Liver (tissue), 9 donors: ENCODE results near the gene VAMP1. TPM values are rescaled to one million over a fixed set of nuclear protein-coding genes. Genes with fewer than 3 reads are reported as not detected.
A peak's percentile ranks its signal among the peaks of the same experiment; 100 is the strongest.

Experiments used
- DNase-seq: peaks from one replicate; pipeline ENCODE4 v3.0.0-alpha.2; 2017; ENCODE audit warnings: low spot score
- H3K27ac ChIP-seq, 2 donors: one replicate each; pipeline ENCODE4 v1.7.0; 2013; ENCODE audit warnings: inconsistent platforms in 2 of 2, low read length in 2 of 2, control low read depth in 1 of 2, low read depth in 1 of 2, mild to moderate bottlenecking in 1 of 2
- H3K27me3 ChIP-seq, 4 donors: one replicate each; pipeline versions ENCODE4 v1.6.1 to v1.7.0; 2013; ENCODE audit warnings: low read length in 3 of 4, inconsistent platforms in 1 of 4, mild to moderate bottlenecking in 1 of 4, moderate library complexity in 1 of 4; ENCODE audit not compliant: control insufficient read depth in 4 of 4, insufficient read depth in 4 of 4
- H3K36me3 ChIP-seq, 4 donors: one replicate each; pipeline versions ENCODE4 v1.6.1 to v1.7.0; 2013; ENCODE audit warnings: low read length in 3 of 4, mild to moderate bottlenecking in 3 of 4, low read depth in 1 of 4, moderate library complexity in 1 of 4; ENCODE audit not compliant: control insufficient read depth in 4 of 4, insufficient read depth in 3 of 4
- H3K4me1 ChIP-seq, 4 donors: one replicate each; pipeline versions ENCODE4 v1.6.1 to v1.7.0; 2013; ENCODE audit warnings: low read length in 3 of 4, mild to moderate bottlenecking in 3 of 4, moderate library complexity in 1 of 4; ENCODE audit not compliant: control insufficient read depth in 4 of 4, insufficient read depth in 4 of 4
- H3K4me3 ChIP-seq, 3 donors: one replicate each; pipeline versions ENCODE4 v1.6.1 to v1.7.0; 2013; ENCODE audit warnings: low read length in 3 of 3, control low read depth in 1 of 3, low read depth in 1 of 3, mild to moderate bottlenecking in 1 of 3
- H3K9ac ChIP-seq, 2 donors: one replicate each; pipeline ENCODE4 v1.7.0; 2013; ENCODE audit warnings: low read length in 2 of 2, mild to moderate bottlenecking in 2 of 2, moderate library complexity in 2 of 2, control low read depth in 1 of 2, low read depth in 1 of 2
- H3K9me3 ChIP-seq, 4 donors: one replicate each; pipeline versions ENCODE4 v1.6.1 to v1.7.0; 2013; ENCODE audit warnings: low read length in 3 of 4; ENCODE audit not compliant: control insufficient read depth in 4 of 4
- EGR1 ChIP-seq, 2 donors: IDR thresholded peaks; 2 replicates each; pipeline ENCODE4 v1.6.1; 2016 to 2018; ENCODE audit warnings: antibody characterized with exemption in 2 of 2, low read depth in 2 of 2
- FOXA1 ChIP-seq: IDR thresholded peaks from 2 replicates; pipeline ENCODE4 v1.6.1; 2016; ENCODE audit warnings: antibody characterized with exemption
- FOXA2 ChIP-seq: IDR thresholded peaks from 2 replicates; pipeline ENCODE4 v1.6.1; 2016; ENCODE audit warnings: antibody characterized with exemption
- GABPA ChIP-seq, 2 donors: IDR thresholded peaks in 1 of 2; conservative IDR thresholded peaks in 1 of 2; 2 replicates each; pipeline ENCODE4 v1.6.1; 2016; ENCODE audit warnings: antibody characterized with exemption in 2 of 2, mild to moderate bottlenecking in 1 of 2, moderate library complexity in 1 of 2
- HNF4A ChIP-seq, 2 donors: conservative IDR thresholded peaks; 2 replicates each; pipeline ENCODE4 v1.6.1; 2016; ENCODE audit warnings: antibody characterized with exemption in 2 of 2, mild to moderate bottlenecking in 2 of 2
- RAD21 ChIP-seq, 2 donors: IDR thresholded peaks; 2 replicates each; pipeline ENCODE4 v1.6.1; 2016; ENCODE audit warnings: antibody characterized with exemption in 2 of 2, mild to moderate bottlenecking in 2 of 2
- RXRA ChIP-seq, 2 donors: IDR thresholded peaks; 2 replicates each; pipeline ENCODE4 v1.6.1; 2017 to 2018; ENCODE audit warnings: antibody characterized with exemption in 2 of 2, mild to moderate bottlenecking in 1 of 2
- SP1 ChIP-seq: IDR thresholded peaks from 2 replicates; pipeline ENCODE4 v1.6.1; 2018; ENCODE audit warnings: antibody characterized with exemption, mild to moderate bottlenecking
- YY1 ChIP-seq: IDR thresholded peaks from 2 replicates; pipeline ENCODE4 v1.6.1; 2016; ENCODE audit warnings: antibody characterized with exemption, mild to moderate bottlenecking
- WGBS: extraction: QIAGEN DNeasy Blood & Tissue Kit; methylation state at CpG from one replicate; pipeline ENCODE4 v1.1.7; 2013; 5-methylcytosine and 5-hydroxymethylcytosine counted together
- polyA plus RNA-seq, 2 donors: library from polyadenylated mRNA; stranded (reverse) in 1 of 2; unstranded in 1 of 2; fragments of 200-250 nt in 1 of 2; fragments of >200 nt in 1 of 2; fragmentation: Nextera tagmentation in 1 of 2; extraction: Ambion mirVana in 1 of 2; gene quantifications; one replicate each; pipeline versions ENCODE4 v1.2.1 to v1.2.3, GENCODE V29; 2013 to 2015
- total RNA-seq, 2 donors: library from RNA; depleted of rRNA; stranded (reverse); fragments of >200 nt; gene quantifications; one replicate each; pipeline ENCODE4 v1.2.3, GENCODE V29; 2014
- TF ChIP-seq, protein P1 (sequence below): IDR thresholded peaks from 2 replicates; pipeline ENCODE4 v1.6.1; 2016; ENCODE audit warnings: antibody characterized with exemption, mild to moderate bottlenecking
- TF ChIP-seq, protein P2 (sequence below): IDR thresholded peaks from 2 replicates; pipeline ENCODE4 v1.6.1; 2016; ENCODE audit warnings: antibody characterized with exemption
- TF ChIP-seq, protein P3 (sequence below): IDR thresholded peaks from 2 replicates; pipeline ENCODE4 v1.6.1; 2016; ENCODE audit warnings: antibody characterized with exemption
- TF ChIP-seq, protein P4 (sequence below): fragments of 150-350 bp; IDR thresholded peaks from 2 replicates; pipeline ENCODE4 v1.5.1; 2017; ENCODE audit warnings: improper control_type of control experiment, low read depth, low read length; ENCODE audit not compliant: missing input control
- donor health status: healthy.
- donor health status: healthy.
- donor health status: healthy.
- donor health status: healthy.
- donor health status: healthy.

The VAMP1 gene
- total and polyA plus RNA-seq, 4 donors, result 2.4 to 6.4 (median 5.0) TPM

DNA sequence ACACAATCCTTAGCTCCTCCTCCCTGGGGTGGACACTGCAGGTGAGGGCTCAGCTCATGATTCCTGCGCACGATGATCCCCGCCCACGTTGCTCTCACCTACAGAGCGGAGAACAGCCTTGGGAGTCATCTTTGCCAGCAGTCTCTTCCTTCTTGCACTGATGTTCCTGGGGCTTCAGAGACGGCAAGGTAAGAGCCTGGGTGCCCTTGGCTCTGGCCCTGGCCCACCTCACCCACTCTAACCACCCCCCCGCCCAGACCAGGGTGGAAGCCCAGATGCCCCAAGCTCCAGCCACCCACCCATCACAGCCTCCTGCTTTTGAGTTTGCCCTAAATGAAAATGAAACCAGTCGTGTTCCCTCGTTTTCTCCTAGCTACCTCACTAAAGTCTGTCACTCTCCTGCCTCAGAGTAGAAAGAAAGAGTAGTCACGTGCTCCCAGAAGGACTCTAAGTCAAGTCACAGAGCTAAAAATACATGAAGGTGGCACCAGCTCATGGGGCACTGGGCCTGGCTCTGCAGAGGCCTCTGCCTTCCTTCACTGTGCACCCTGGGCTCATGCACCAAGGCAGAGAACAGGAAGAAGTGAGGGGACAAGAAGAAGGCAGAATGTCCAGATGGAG is 9.6 kb downstream of the VAMP1 start:
- Histone ChIP-seq H3K27ac (peak overlapping the region; percentile 4 to 55), H3K36me3 (peaks cover 10 to 72% (median 62%) of the 10 kb centered on the region in 4 donors), H3K27me3 (no peaks in the 10 kb centered on the region), H3K4me3 (no peak overlapping the region), H3K9ac (no peak overlapping the region), H3K4me1 (peaks cover 0 to 2% (median 0%) of the 10 kb centered on the region in 4 donors), H3K9me3 (no peaks in the 10 kb centered on the region)
- TF ChIP-seq FOXA1 (no peak), GABPA (IDR thresholded peaks at IDR 0.05 in 1 of 2, conservative IDR thresholded peaks at IDR 0.05 in 1 of 2) (no peak), EGR1 (IDR thresholded peaks at IDR 0.05; ENCODE audit: low read depth in 2 of 2) (no peak), HNF4A (conservative IDR thresholded peaks at IDR 0.05) (no peak), RXRA (IDR thresholded peaks at IDR 0.05) (no peak)
- TF ChIP-seq, protein P1, sequence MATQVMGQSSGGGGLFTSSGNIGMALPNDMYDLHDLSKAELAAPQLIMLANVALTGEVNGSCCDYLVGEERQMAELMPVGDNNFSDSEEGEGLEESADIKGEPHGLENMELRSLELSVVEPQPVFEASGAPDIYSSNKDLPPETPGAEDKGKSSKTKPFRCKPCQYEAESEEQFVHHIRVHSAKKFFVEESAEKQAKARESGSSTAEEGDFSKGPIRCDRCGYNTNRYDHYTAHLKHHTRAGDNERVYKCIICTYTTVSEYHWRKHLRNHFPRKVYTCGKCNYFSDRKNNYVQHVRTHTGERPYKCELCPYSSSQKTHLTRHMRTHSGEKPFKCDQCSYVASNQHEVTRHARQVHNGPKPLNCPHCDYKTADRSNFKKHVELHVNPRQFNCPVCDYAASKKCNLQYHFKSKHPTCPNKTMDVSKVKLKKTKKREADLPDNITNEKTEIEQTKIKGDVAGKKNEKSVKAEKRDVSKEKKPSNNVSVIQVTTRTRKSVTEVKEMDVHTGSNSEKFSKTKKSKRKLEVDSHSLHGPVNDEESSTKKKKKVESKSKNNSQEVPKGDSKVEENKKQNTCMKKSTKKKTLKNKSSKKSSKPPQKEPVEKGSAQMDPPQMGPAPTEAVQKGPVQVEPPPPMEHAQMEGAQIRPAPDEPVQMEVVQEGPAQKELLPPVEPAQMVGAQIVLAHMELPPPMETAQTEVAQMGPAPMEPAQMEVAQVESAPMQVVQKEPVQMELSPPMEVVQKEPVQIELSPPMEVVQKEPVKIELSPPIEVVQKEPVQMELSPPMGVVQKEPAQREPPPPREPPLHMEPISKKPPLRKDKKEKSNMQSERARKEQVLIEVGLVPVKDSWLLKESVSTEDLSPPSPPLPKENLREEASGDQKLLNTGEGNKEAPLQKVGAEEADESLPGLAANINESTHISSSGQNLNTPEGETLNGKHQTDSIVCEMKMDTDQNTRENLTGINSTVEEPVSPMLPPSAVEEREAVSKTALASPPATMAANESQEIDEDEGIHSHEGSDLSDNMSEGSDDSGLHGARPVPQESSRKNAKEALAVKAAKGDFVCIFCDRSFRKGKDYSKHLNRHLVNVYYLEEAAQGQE, result no peak
- TF ChIP-seq, protein P2, sequence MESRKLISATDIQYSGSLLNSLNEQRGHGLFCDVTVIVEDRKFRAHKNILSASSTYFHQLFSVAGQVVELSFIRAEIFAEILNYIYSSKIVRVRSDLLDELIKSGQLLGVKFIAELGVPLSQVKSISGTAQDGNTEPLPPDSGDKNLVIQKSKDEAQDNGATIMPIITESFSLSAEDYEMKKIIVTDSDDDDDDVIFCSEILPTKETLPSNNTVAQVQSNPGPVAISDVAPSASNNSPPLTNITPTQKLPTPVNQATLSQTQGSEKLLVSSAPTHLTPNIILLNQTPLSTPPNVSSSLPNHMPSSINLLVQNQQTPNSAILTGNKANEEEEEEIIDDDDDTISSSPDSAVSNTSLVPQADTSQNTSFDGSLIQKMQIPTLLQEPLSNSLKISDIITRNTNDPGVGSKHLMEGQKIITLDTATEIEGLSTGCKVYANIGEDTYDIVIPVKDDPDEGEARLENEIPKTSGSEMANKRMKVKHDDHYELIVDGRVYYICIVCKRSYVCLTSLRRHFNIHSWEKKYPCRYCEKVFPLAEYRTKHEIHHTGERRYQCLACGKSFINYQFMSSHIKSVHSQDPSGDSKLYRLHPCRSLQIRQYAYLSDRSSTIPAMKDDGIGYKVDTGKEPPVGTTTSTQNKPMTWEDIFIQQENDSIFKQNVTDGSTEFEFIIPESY, result no peak
- 84% methylated on average over 10 of the region's 10 CpGs for WGBS
- no peak for DNase-seq

DNA sequence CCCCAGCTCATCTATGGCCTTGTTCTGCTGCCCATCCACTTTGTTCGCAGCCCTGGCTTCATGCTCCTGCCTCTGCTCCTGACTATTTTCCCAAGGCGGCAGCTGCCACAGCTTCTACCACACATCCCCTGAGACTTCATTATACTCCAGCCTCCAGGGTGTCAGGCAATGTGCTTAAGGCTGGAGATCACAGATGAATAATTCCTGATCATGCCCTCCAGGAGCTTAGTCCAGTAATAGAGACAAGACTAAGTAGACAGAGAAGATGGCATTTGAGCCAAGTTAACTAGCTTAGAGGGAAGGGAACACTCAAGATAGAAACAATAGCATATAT is 11.5 kb downstream of the VAMP1 start:
- Histone ChIP-seq H3K4me1 (no peaks in the 10 kb centered on the region), H3K4me3 (no peak overlapping the region), H3K27me3 (no peaks in the 10 kb centered on the region), H3K9ac (no peak overlapping the region), H3K27ac (no peak overlapping the region), H3K36me3 (peaks cover 8 to 67% (median 61%) of the 10 kb centered on the region in 4 donors), H3K9me3 (no peaks in the 10 kb centered on the region)
- WGBS, result 99% methylated on average over 2 of the region's 2 CpGs
- no peak for DNase-seq
- no peak for TF ChIP-seq YY1

DNA sequence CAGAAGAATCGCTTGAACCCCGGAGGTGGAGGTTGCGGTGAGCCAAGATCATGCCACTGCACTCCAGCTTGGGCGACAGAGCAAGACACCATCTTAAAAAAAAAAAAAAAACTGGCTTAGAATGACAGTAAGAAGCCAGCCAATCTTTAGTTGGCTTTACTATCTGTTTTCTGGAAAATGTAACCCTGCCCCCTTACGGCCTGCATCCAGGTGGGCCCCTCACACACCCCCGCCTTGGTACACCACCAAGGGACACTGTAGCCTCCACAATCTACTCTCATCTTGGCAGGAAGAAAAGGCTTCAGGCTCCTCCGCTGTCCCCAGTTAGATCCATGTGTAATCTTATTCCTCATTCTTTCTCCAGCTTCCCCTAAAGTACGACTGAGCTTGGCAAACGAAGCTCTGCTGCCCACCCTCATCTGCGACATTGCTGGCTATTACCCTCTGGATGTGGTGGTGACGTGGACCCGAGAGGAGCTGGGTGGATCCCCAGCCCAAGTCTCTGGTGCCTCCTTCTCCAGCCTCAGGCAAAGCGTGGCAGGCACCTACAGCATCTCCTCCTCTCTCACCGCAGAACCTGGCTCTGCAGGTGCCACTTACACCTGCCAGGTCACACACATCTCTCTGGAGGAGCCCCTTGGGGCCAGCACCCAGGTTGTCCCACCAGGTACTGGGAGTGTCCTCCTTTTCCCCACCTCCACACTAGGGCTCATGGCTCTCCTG is 12.0 kb downstream of the VAMP1 start:
- Histone ChIP-seq H3K4me1 (peaks cover 0 to under 1% (median under 1%) of the 10 kb centered on the region in 4 donors), H3K27me3 (no peaks in the 10 kb centered on the region), H3K9ac (no peak overlapping the region), H3K4me3 (no peak overlapping the region), H3K36me3 (peaks cover 9 to 63% (median 56%) of the 10 kb centered on the region in 4 donors), H3K9me3 (no peaks in the 10 kb centered on the region), H3K27ac (no peak overlapping the region)
- WGBS, result 91% methylated on average over 14 of the region's 14 CpGs
- DNase-seq, result no peak
- no peak for TF ChIP-seq RXRA (IDR thresholded peaks at IDR 0.05)
- no peak for TF ChIP-seq RAD21 (IDR thresholded peaks at IDR 0.05)
- TF ChIP-seq, protein P3, sequence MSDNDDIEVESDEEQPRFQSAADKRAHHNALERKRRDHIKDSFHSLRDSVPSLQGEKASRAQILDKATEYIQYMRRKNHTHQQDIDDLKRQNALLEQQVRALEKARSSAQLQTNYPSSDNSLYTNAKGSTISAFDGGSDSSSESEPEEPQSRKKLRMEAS, result no peak
- TF ChIP-seq, protein P4, sequence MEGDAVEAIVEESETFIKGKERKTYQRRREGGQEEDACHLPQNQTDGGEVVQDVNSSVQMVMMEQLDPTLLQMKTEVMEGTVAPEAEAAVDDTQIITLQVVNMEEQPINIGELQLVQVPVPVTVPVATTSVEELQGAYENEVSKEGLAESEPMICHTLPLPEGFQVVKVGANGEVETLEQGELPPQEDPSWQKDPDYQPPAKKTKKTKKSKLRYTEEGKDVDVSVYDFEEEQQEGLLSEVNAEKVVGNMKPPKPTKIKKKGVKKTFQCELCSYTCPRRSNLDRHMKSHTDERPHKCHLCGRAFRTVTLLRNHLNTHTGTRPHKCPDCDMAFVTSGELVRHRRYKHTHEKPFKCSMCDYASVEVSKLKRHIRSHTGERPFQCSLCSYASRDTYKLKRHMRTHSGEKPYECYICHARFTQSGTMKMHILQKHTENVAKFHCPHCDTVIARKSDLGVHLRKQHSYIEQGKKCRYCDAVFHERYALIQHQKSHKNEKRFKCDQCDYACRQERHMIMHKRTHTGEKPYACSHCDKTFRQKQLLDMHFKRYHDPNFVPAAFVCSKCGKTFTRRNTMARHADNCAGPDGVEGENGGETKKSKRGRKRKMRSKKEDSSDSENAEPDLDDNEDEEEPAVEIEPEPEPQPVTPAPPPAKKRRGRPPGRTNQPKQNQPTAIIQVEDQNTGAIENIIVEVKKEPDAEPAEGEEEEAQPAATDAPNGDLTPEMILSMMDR, result no peak
- TF ChIP-seq FOXA2, result no peak
- no peak for TF ChIP-seq EGR1 (IDR thresholded peaks at IDR 0.05; ENCODE audit: low read depth in 2 of 2)
- no peak for TF ChIP-seq SP1
- TF ChIP-seq, protein P1, result no peak
